ENCODE measurements around the gene ARMC6. TPM values are rescaled to one million over a fixed set of nuclear protein-coding genes. Genes with fewer than 3 reads are reported as not detected.

Gene ARMC6
- total RNA-seq, 4 donors from 2014 or later = 33.1 to 60.0 (median 46.1) TPM

DNA sequence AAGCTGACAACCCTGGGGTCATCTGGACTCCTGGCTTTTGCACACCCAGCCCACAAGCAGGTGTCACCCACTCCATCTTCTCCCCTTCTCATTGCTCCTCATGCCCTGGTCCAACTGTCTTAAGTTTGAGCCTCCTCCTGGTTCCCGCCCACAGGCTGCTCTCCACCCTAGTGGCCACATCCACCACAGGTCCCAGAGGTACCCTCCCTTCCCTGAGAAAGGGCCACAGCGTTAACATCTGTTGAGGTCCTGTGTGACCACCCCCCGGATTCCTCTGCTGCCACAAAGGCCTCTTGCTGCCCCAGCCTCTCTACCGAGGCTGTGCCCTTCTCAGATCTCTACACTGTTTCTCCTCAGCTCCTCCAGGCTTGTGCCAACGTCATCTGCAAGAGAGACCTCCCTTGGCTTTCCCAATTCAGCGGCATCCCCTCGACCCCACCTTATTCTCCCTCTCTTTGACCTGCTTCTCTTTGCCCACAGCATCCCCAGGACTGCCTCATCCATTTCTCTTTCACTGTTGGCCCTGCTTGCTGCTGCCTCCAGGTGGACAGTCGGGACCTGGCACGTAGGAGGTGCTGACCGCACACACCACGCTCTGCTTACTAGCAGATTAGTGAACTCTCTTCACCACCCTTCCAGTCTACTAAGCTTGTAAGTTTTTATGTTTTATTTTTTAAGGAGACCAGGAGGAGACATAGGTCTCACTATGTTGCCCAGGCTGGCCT, 33.3 kb upstream of the ARMC6 start:
- Histone ChIP-seq H3K4me3 (replicated peaks in 1 of 3) (no peak overlapping the region), H3K36me3 (peaks cover 29 to 37% of the 10 kb centered on the region in 2 donors), H3K9me3 (no peaks in the 10 kb centered on the region), H3K4me1 (peaks cover 4 to 6% of the 10 kb centered on the region in 2 donors), H3K27ac (no peak overlapping the region), H3K27me3 (no peaks in the 10 kb centered on the region)
- intact Hi-C loops (cut with DNase I) = no loop called here
- 88 to 89% methylated on average over 11 of the region's 11 CpGs for WGBS, 2 donors
- DNase-seq = no peak
- TF ChIP-seq POLR2A (IDR thresholded peaks at IDR 0.05) = no peak
- no peak for TF ChIP-seq CTCF (IDR thresholded peaks at IDR 0.05)

- H3K4me3 ChIP-seq (replicated peaks in 1 of 3) = no peak overlapping the region
- peaks cover 10 to 11% of the 10 kb centered on the region in 2 donors for H3K4me1 ChIP-seq
- TF ChIP-seq CTCF (IDR thresholded peaks at IDR 0.05) (no peak), POLR2A (IDR thresholded peaks at IDR 0.05) (no peak)
- intact Hi-C loops (cut with DNase I) = no loop called here
- peak; percentile 39 to 48 for DNase-seq
- H3K36me3 ChIP-seq = peaks cover 43 to 48% of the 10 kb centered on the region in 2 donors
- no peaks in the 10 kb centered on the region for H3K27me3 ChIP-seq
- H3K27ac ChIP-seq = no peak overlapping the region
- 74 to 81% methylated on average over 18 of the region's 18 CpGs for WGBS, 2 donors
- no peaks in the 10 kb centered on the region for H3K9me3 ChIP-seq
Observed at GRCh38 chr19:19004144-19004543, 29.3 kb upstream of the ARMC6 start.

DNA sequence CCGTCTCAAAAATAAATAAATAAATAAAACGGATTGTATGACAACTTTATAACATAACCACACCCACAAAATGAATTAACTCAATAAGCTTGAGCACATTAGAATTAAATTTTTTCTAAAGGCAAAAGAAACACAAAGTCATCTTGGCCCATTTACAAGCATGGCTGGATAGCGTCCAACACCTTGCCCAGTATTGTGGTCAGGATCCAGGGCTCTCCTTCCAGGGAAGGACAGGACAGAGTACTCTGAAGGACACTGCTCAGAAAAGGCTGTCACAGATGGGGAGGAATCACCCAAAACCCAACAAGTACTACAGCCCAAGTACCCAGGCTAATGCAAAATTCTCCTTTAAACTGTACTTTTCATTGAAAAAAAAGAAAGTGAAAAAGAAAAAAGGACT, 27.2 kb upstream of the ARMC6 start:
- Histone ChIP-seq H3K9me3 (no peaks in the 10 kb centered on the region), H3K27ac (peak overlapping the region in 1 of 3 donors; percentile 60), H3K36me3 (peaks cover 60 to 62% of the 10 kb centered on the region in 2 donors), H3K27me3 (no peaks in the 10 kb centered on the region), H3K4me1 (peaks cover 10 to 11% of the 10 kb centered on the region in 2 donors), H3K4me3 (replicated peaks in 1 of 3) (no peak overlapping the region)
- WGBS, 2 donors = 55 to 58% methylated on average over 3 of the region's 3 CpGs
- intact Hi-C loops (cut with DNase I) = no loop called here
- TF ChIP-seq POLR2A (IDR thresholded peaks at IDR 0.05) (no peak), CTCF (IDR thresholded peaks at IDR 0.05) (no peak)
- DNase-seq = peak; percentile 79 to 86

GRCh38 chr19:19009951-19010350, 23.5 kb upstream of the ARMC6 start:
- TF ChIP-seq CTCF (IDR thresholded peaks at IDR 0.05) (no peak), POLR2A (IDR thresholded peaks at IDR 0.05) (no peak)
- WGBS, 2 donors = 95 to 96% methylated on average over 12 to 17 of the region's 18 CpGs
- intact Hi-C loops (cut with DNase I) = no loop called here
- H3K27ac ChIP-seq = no peak overlapping the region
- no peaks in the 10 kb centered on the region for H3K9me3 ChIP-seq
- DNase-seq = no peak
- H3K4me3 ChIP-seq (replicated peaks in 1 of 3) = no peak overlapping the region
- peaks cover 4 to 11% of the 10 kb centered on the region in 2 donors for H3K4me1 ChIP-seq
- peaks cover 43 to 57% of the 10 kb centered on the region in 2 donors for H3K36me3 ChIP-seq
- no peaks in the 10 kb centered on the region for H3K27me3 ChIP-seq

- intact Hi-C loops (cut with DNase I) = no loop called here
- Histone ChIP-seq H3K36me3 (peaks cover 43 to 57% of the 10 kb centered on the region in 2 donors), H3K27ac (no peak overlapping the region), H3K4me1 (peaks cover 4 to 11% of the 10 kb centered on the region in 2 donors), H3K27me3 (no peaks in the 10 kb centered on the region), H3K9me3 (no peaks in the 10 kb centered on the region), H3K4me3 (replicated peaks in 1 of 3) (no peak overlapping the region)
- WGBS, 2 donors = 98% methylated on average over 5 of the region's 5 CpGs
- no peak for TF ChIP-seq POLR2A (IDR thresholded peaks at IDR 0.05)
- TF ChIP-seq CTCF (IDR thresholded peaks at IDR 0.05) = no peak
- DNase-seq = no peak
Observed at GRCh38 chr19:19010551-19010950, 22.9 kb upstream of the ARMC6 start.
